HEK293 (cell line): Measurements from ENCODE around the gene LCN6.

Experiments used
- CTCF ChIA-PET: fragments of 350-600 bp; formaldehyde crosslinking; extraction: SDS; loops from one replicate; lab custom pipeline; 2021; ENCODE audit warnings: antibody characterized with exemption; lab: Yijun Ruan, JAX
- POLR2A ChIA-PET: fragments of 300-600 bp; formaldehyde crosslinking; extraction: SDS; loops from one replicate; lab custom pipeline; 2020; ENCODE audit warnings: antibody characterized with exemption, inconsistent platforms; lab: Yijun Ruan, JAX
- H3K27ac ChIP-seq: fragments of 200-500 bp; sonication (Bioruptor generic); 2 replicates; pipeline ENCODE4 v1.5.1; 2014; ENCODE audit warnings: low read depth, low read length, control low read depth, inconsistent platforms; ENCODE audit errors: extremely low read depth
- H3K36me3 ChIP-seq, 2 experiments: fragments of 200-500 bp in 1 of 2; sonication (Bioruptor generic) in 1 of 2; 1 replicate in 1 of 2; 2 replicates in 1 of 2; pipeline ENCODE4 v1.5.1; 2014 to 2017; ENCODE audit warnings: inconsistent platforms in 2 of 2, low read length in 2 of 2; ENCODE audit not compliant: control insufficient read depth in 2 of 2, insufficient read depth in 1 of 2
- H3K4me1 ChIP-seq: fragments of 200-500 bp; sonication (Bioruptor generic); 2 replicates; pipeline ENCODE4 v1.5.1; 2014; ENCODE audit warnings: mild to moderate bottlenecking, low read length, inconsistent platforms; ENCODE audit not compliant: control insufficient read depth, insufficient read depth
- H3K4me3 ChIP-seq: 2 replicates; pipeline ENCODE4 v1.5.1; 2011; ENCODE audit warnings: low read depth, mild to moderate bottlenecking, control low read depth, low read length, moderate library complexity
- H3K9me3 ChIP-seq: fragments of 200-500 bp; sonication (Bioruptor generic); 2 replicates; pipeline ENCODE4 v1.5.1; 2014; ENCODE audit warnings: low read depth, low read length, inconsistent platforms; ENCODE audit not compliant: control insufficient read depth, insufficient read depth
- EGR2 ChIP-seq: fragments of 450-650 bp; formaldehyde crosslinking; IDR thresholded peaks from 2 replicates; pipeline ENCODE4 v1.5.1; 2016; ENCODE audit warnings: low read depth, missing biosample characterization, missing genetic modification characterization
- KLF9 ChIP-seq: fragments of 450-650 bp; formaldehyde crosslinking; IDR thresholded peaks from 2 replicates; pipeline ENCODE4 v1.5.1; 2016; ENCODE audit warnings: missing biosample characterization, missing genetic modification characterization, low read depth
- OVOL3 ChIP-seq: fragments of 450-650 bp; formaldehyde crosslinking; IDR thresholded peaks from 2 replicates; pipeline ENCODE4 v1.5.1; 2016; ENCODE audit warnings: missing biosample characterization, missing genetic modification characterization
- REPIN1 ChIP-seq: fragments of 450-650 bp; formaldehyde crosslinking; IDR thresholded peaks from 2 replicates; pipeline ENCODE4 v1.5.1; 2017; ENCODE audit warnings: missing biosample characterization, missing genetic modification characterization, low read depth
- TCF7L2 ChIP-seq: IDR thresholded peaks from 2 replicates; pipeline ENCODE4 v1.6.1; 2011; ENCODE audit warnings: low read depth, mild to moderate bottlenecking, inconsistent platforms, low read length, moderate library complexity, borderline replicate concordance
- ZBTB17 ChIP-seq: fragments of 450-650 bp; formaldehyde crosslinking; IDR thresholded peaks from 2 replicates; pipeline ENCODE4 v1.5.1; 2016; ENCODE audit warnings: missing biosample characterization, missing genetic modification characterization
- ZBTB21 ChIP-seq: fragments of 450-650 bp; formaldehyde crosslinking; IDR thresholded peaks from 2 replicates; pipeline ENCODE4 v1.5.1; 2017; ENCODE audit warnings: missing biosample characterization, missing genetic modification characterization
- ZBTB7A ChIP-seq: fragments of 450-650 bp; formaldehyde crosslinking; IDR thresholded peaks from 2 replicates; pipeline ENCODE4 v1.5.1; 2016; ENCODE audit warnings: low read depth, missing biosample characterization, missing genetic modification characterization
- ZFP41 ChIP-seq: fragments of 450-650 bp; formaldehyde crosslinking; IDR thresholded peaks from 2 replicates; pipeline ENCODE4 v1.5.1; 2016; ENCODE audit warnings: missing biosample characterization, missing genetic modification characterization, borderline replicate concordance
- ZFP69B ChIP-seq: fragments of 450-650 bp; formaldehyde crosslinking; IDR thresholded peaks from 2 replicates; pipeline ENCODE4 v1.5.1; 2016; ENCODE audit warnings: missing biosample characterization, missing genetic modification characterization
- ZNF155 ChIP-seq: fragments of 450-650 bp; formaldehyde crosslinking; IDR thresholded peaks from 2 replicates; pipeline ENCODE4 v1.5.1; 2016; ENCODE audit warnings: missing biosample characterization, missing genetic modification characterization
- ZNF2 ChIP-seq: fragments of 450-650 bp; formaldehyde crosslinking; IDR thresholded peaks from 2 replicates; pipeline ENCODE4 v1.5.1; 2016; ENCODE audit warnings: missing biosample characterization, missing genetic modification characterization
- ZNF221 ChIP-seq: fragments of 450-650 bp; formaldehyde crosslinking; IDR thresholded peaks from 2 replicates; pipeline ENCODE4 v1.5.1; 2017; ENCODE audit warnings: missing biosample characterization, missing genetic modification characterization, borderline replicate concordance
- ZNF223 ChIP-seq: fragments of 450-650 bp; formaldehyde crosslinking; IDR thresholded peaks from 2 replicates; pipeline ENCODE4 v1.5.1; 2016; ENCODE audit warnings: missing biosample characterization, missing genetic modification characterization
- ZNF26 ChIP-seq: fragments of 450-650 bp; formaldehyde crosslinking; IDR thresholded peaks from 2 replicates; pipeline ENCODE4 v1.5.1; 2016; ENCODE audit warnings: missing biosample characterization, missing genetic modification characterization
- ZNF280D ChIP-seq: fragments of 450-650 bp; formaldehyde crosslinking; IDR thresholded peaks from 2 replicates; pipeline ENCODE4 v1.5.1; 2016; ENCODE audit warnings: missing biosample characterization, missing genetic modification characterization
- ZNF354C ChIP-seq: fragments of 450-650 bp; formaldehyde crosslinking; IDR thresholded peaks from 2 replicates; pipeline ENCODE4 v1.5.1; 2016; ENCODE audit warnings: missing biosample characterization, missing genetic modification characterization, low read depth, borderline replicate concordance
- ZNF48 ChIP-seq: fragments of 450-650 bp; formaldehyde crosslinking; IDR thresholded peaks from 2 replicates; pipeline ENCODE4 v1.5.1; 2016; ENCODE audit warnings: missing biosample characterization, missing genetic modification characterization
- ZNF513 ChIP-seq: fragments of 450-650 bp; IDR thresholded peaks from 2 replicates; pipeline ENCODE4 v1.5.1; 2018; ENCODE audit warnings: missing biosample characterization, missing genetic modification characterization
- ZNF610 ChIP-seq: fragments of 450-650 bp; formaldehyde crosslinking; IDR thresholded peaks from 2 replicates; pipeline ENCODE4 v1.5.1; 2016; ENCODE audit warnings: missing biosample characterization, missing genetic modification characterization, borderline replicate concordance
- ZNF660 ChIP-seq: fragments of 450-650 bp; IDR thresholded peaks from 2 replicates; pipeline ENCODE4 v1.5.1; 2018; ENCODE audit warnings: missing biosample characterization, mild to moderate bottlenecking, missing genetic modification characterization
- ZNF785 ChIP-seq: fragments of 450-650 bp; formaldehyde crosslinking; IDR thresholded peaks from 2 replicates; pipeline ENCODE4 v1.5.1; 2016; ENCODE audit warnings: missing biosample characterization, missing genetic modification characterization
- ZSCAN23 ChIP-seq: fragments of 450-650 bp; formaldehyde crosslinking; IDR thresholded peaks from 2 replicates; pipeline ENCODE4 v1.5.1; 2016; ENCODE audit warnings: missing biosample characterization, missing genetic modification characterization
- TF ChIP-seq, protein P1 (sequence below): fragments of 450-650 bp; formaldehyde crosslinking; IDR thresholded peaks from 2 replicates; pipeline ENCODE4 v1.5.1; 2016; ENCODE audit warnings: missing biosample characterization, missing genetic modification characterization
- TF ChIP-seq, protein P2 (sequence below): fragments of 450-650 bp; formaldehyde crosslinking; IDR thresholded peaks from 2 replicates; pipeline ENCODE4 v1.5.1; 2016; ENCODE audit warnings: missing biosample characterization, missing genetic modification characterization
- TF ChIP-seq, protein P3 (sequence below): fragments of 450-650 bp; formaldehyde crosslinking; IDR thresholded peaks from 2 replicates; pipeline ENCODE4 v1.5.1; 2016; ENCODE audit warnings: missing biosample characterization, missing genetic modification characterization

The LCN6 gene

DNA sequence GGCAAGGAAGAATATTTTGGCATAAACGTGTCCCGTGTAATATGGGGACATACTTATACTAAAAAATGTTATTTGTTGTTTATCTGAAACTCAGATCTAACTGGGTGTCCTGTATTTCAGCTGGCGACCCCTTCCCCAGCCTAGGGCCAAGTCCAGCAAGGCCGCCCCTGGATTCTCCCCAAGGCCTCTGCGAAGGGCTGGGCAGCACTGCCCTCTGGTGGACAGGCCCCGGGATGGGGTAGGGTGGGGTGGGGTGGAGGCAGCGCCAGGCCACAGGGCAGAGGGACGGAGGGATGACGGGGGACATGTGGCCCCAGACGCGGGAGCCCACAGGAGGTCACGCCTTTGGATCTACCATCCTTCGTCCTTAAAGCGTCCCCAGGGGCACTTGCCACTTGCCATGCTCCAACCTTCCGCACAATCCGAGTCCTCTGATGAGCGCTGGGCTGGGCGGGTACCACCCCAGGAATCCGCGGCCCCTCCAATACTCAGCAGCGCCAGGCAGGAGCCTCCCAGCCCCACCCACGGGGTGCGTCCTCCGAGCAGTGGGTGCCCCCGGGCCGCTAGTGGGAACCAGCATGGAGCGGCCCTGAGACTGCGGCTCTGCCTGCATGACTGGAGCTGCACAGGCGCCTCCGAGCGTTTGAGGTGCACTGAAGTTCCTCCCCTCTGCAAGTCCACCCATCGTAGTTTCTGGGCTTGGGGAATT, 54.0 kb downstream of the LCN6 start:
- ChIA-PET CTCF (interaction anchor here (0.6 to 4.0 kb wide), 20 partner anchors 7 to 341 kb away, joined by 3 to 24 read pairs (median 3); partner anchors contain the start of genes AGPAT2 and LCNL1), POLR2A (interaction anchor here (0.6 to 1.4 kb wide), 5 partner anchors 12 to 767 kb away, joined by 3 to 6 read pairs (median 4); no protein-coding TSS in a partner anchor)
- no peak overlapping the region for H3K4me3 ChIP-seq
- H3K4me1 ChIP-seq: no peaks in the 10 kb centered on the region
- H3K36me3 ChIP-seq: no peaks in the 10 kb centered on the region
- H3K27ac ChIP-seq: no peak overlapping the region
- no peaks in the 10 kb centered on the region for H3K9me3 ChIP-seq
- TF ChIP-seq, protein P1, sequence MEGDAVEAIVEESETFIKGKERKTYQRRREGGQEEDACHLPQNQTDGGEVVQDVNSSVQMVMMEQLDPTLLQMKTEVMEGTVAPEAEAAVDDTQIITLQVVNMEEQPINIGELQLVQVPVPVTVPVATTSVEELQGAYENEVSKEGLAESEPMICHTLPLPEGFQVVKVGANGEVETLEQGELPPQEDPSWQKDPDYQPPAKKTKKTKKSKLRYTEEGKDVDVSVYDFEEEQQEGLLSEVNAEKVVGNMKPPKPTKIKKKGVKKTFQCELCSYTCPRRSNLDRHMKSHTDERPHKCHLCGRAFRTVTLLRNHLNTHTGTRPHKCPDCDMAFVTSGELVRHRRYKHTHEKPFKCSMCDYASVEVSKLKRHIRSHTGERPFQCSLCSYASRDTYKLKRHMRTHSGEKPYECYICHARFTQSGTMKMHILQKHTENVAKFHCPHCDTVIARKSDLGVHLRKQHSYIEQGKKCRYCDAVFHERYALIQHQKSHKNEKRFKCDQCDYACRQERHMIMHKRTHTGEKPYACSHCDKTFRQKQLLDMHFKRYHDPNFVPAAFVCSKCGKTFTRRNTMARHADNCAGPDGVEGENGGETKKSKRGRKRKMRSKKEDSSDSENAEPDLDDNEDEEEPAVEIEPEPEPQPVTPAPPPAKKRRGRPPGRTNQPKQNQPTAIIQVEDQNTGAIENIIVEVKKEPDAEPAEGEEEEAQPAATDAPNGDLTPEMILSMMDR (tag by site-specific recombination): peak; percentile 69
- TF ChIP-seq ZNF221 (tag by site-specific recombination): no peak
- TF ChIP-seq ZNF660 (tag by site-specific recombination): no peak
- TF ChIP-seq KLF9: no peak
- no peak for TF ChIP-seq REPIN1 (tag by site-specific recombination)
- no peak for TF ChIP-seq ZSCAN23 (tag by site-specific recombination)
- no peak for TF ChIP-seq TCF7L2
- no peak for TF ChIP-seq ZBTB17 (tag by site-specific recombination)
- peak; percentile 82 for TF ChIP-seq ZNF2
- TF ChIP-seq ZNF155 (tag by site-specific recombination): no peak
- no peak for TF ChIP-seq ZNF26 (tag by site-specific recombination)
- TF ChIP-seq ZNF280D (tag by site-specific recombination): no peak
- TF ChIP-seq, protein P2, sequence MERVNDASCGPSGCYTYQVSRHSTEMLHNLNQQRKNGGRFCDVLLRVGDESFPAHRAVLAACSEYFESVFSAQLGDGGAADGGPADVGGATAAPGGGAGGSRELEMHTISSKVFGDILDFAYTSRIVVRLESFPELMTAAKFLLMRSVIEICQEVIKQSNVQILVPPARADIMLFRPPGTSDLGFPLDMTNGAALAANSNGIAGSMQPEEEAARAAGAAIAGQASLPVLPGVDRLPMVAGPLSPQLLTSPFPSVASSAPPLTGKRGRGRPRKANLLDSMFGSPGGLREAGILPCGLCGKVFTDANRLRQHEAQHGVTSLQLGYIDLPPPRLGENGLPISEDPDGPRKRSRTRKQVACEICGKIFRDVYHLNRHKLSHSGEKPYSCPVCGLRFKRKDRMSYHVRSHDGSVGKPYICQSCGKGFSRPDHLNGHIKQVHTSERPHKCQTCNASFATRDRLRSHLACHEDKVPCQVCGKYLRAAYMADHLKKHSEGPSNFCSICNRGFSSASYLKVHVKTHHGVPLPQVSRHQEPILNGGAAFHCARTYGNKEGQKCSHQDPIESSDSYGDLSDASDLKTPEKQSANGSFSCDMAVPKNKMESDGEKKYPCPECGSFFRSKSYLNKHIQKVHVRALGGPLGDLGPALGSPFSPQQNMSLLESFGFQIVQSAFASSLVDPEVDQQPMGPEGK (tag by site-specific recombination): peak; percentile 50
- no peak for TF ChIP-seq OVOL3 (tag by site-specific recombination)
- TF ChIP-seq EGR2 (tag by site-specific recombination): no peak
- no peak for TF ChIP-seq ZFP69B (tag by site-specific recombination)
- TF ChIP-seq ZNF223 (tag by site-specific recombination): no peak
- TF ChIP-seq ZNF513 (tag by site-specific recombination): no peak
- TF ChIP-seq ZFP41: no peak
- no peak for TF ChIP-seq ZNF785
- TF ChIP-seq ZBTB7A (tag by site-specific recombination): no peak
- TF ChIP-seq ZNF610 (tag by site-specific recombination): no peak
- TF ChIP-seq, protein P3, sequence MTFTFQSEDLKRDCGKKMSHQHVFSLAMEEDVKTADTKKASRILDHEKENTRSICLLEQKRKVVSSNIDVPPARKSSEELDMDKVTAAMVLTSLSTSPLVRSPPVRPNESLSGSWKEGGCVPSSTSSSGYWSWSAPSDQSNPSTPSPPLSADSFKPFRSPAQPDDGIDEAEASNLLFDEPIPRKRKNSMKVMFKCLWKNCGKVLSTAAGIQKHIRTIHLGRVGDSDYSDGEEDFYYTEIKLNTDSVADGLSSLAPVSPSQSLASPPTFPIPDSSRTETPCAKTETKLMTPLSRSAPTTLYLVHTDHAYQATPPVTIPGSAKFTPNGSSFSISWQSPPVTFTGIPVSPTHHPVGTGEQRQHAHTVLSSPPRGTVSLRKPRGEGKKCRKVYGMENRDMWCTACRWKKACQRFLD (tag by site-specific recombination): no peak
- TF ChIP-seq ZNF48 (tag by site-specific recombination): no peak
- no peak for TF ChIP-seq ZNF354C (tag by site-specific recombination)
- no peak for TF ChIP-seq ZBTB21 (tag by site-specific recombination)
